Measurements from ENCODE around the gene FAM3D. TPM values are rescaled to one million over a fixed set of nuclear protein-coding genes. Genes with fewer than 3 reads are reported as not detected.

Gene FAM3D
- total and polyA plus RNA-seq, 10 of the 15 experiments (the other 5 are each of a cell fraction or from before 2014, with no cell fraction given), result 0.04 to 0.07 TPM; not detected in 8

DNA sequence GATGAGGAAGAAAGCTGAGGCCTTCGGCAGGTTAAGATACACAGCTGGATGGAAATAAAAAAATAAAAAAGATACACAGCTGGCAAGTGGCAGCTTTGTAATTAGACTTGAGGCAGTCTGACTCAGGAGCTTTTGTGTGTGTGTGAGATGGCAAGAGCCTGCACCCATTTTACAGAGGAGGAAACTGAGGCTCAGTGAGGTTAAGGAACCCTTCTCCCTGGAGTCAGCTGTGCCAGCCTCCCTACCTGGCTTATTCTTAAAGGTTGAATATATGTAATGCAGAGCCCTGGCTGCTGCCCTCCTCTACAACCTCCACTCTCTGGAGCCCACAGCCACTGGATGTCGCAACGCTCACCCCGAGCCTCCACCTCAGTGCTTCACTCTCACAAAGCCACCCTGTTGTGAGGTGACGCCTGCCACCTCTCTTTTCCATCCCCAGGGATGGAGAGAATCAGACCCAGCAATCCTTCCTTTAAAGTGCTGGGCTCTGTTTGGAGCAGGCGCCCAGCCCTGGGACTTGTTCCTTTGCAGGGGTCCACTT lies 68.7 kb downstream of the FAM3D start:
- H2AFZ ChIP-seq (ENCODE audit: control insufficient read depth, low read depth, low read length), result no peak overlapping the region
- H4K20me1 ChIP-seq (ENCODE audit: control insufficient read depth, insufficient read depth), result no peaks in the 10 kb centered on the region
- no peak overlapping the region for H3K4me2 ChIP-seq (ENCODE audit: control insufficient read depth, insufficient read depth)
- ChIA-PET SMC1A (ENCODE audit: uncharacterized antibody, unreplicated experiment) (interaction anchor here (1.4 kb wide), 1 partner anchor 9 kb away, joined by 3 read pairs; no protein-coding TSS in a partner anchor), CTCF (interaction anchor here (1.7 kb wide), 1 partner anchor 32 kb away, joined by 4 read pairs; no protein-coding TSS in a partner anchor), RAD21 (ENCODE audit: unreplicated experiment) (no interaction called here), POLR2A (no interaction called here)
- H3K9ac ChIP-seq (ENCODE audit: control insufficient read depth, insufficient read depth, low read length), result no peak overlapping the region
- ATAC-seq, result no peak
- H3K79me2 ChIP-seq (ENCODE audit: control insufficient read depth, insufficient read depth, low read length), result no peaks in the 10 kb centered on the region
- FAIRE-seq, result no peak
- WGBS (ENCODE audit: insufficient coverage, insufficient replicate concordance, low lambda C conversion rate, missing lambda C conversion rate), result 58% methylated on average over 6 of the region's 6 CpGs
- no peak overlapping the region for H3K4me3 ChIP-seq
- H3K4me1 ChIP-seq (ENCODE audit: control insufficient read depth, insufficient read depth, low read length), result no peaks in the 10 kb centered on the region
- no peaks in the 10 kb centered on the region; a peak in 3 of 4 replicates for H3K27me3 ChIP-seq (replicated peaks in 1 of 2; ENCODE audit: control insufficient read depth in 2 of 2, insufficient read depth in 2 of 2, low read length in 1 of 2)
- BruUV-seq (replicated peaks), result no TSS peak
- intact Hi-C loops (cut with micrococcal nuclease; ENCODE audit: unreplicated experiment), result no loop called here
- no peak for DNase-seq (ENCODE audit: low read depth, low spot score)
- in situ Hi-C loops (cut with MboI), result no loop called here
- H3K36me3 ChIP-seq (ENCODE audit: control insufficient read depth in 2 of 2, insufficient read depth in 2 of 2, low read length in 1 of 2), result no peaks in the 10 kb centered on the region
- no peak overlapping the region for H3K27ac ChIP-seq (ENCODE audit: control insufficient read depth, insufficient read depth)
- TF ChIP-seq FOXM1 (IDR thresholded peaks at IDR 0.05; ENCODE audit: low read depth, low read length) (no peak), CBX5 (IDR thresholded peaks at IDR 0.05; ENCODE audit: low read depth) (no peak), ZSCAN29 (IDR thresholded peaks at IDR 0.05) (no peak), FOS (IDR thresholded peaks at IDR 0.05; ENCODE audit: borderline replicate concordance, extremely low read depth, insufficient read length) (no peak), STAT3 (IDR thresholded peaks at IDR 0.05; ENCODE audit: low read depth, low read length) (no peak)
- TF ChIP-seq, protein P1, sequence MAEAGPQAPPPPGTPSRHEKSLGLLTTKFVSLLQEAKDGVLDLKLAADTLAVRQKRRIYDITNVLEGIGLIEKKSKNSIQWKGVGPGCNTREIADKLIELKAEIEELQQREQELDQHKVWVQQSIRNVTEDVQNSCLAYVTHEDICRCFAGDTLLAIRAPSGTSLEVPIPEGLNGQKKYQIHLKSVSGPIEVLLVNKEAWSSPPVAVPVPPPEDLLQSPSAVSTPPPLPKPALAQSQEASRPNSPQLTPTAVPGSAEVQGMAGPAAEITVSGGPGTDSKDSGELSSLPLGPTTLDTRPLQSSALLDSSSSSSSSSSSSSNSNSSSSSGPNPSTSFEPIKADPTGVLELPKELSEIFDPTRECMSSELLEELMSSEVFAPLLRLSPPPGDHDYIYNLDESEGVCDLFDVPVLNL (IDR thresholded peaks at IDR 0.05; ENCODE audit: low read depth, low read length), result no peak
- H3K9me3 ChIP-seq (replicated peaks; ENCODE audit: control insufficient read depth, insufficient read depth, low read length), result no peaks in the 10 kb centered on the region
